ENCODE results near the gene CAVIN4. TPM values are rescaled to one million over a fixed set of nuclear protein-coding genes. Genes with fewer than 3 reads are reported as not detected.

CAVIN4 gene
- total and polyA plus RNA-seq, 2 experiments from 2014 or later: 0.65 to 1.7 TPM

DNA sequence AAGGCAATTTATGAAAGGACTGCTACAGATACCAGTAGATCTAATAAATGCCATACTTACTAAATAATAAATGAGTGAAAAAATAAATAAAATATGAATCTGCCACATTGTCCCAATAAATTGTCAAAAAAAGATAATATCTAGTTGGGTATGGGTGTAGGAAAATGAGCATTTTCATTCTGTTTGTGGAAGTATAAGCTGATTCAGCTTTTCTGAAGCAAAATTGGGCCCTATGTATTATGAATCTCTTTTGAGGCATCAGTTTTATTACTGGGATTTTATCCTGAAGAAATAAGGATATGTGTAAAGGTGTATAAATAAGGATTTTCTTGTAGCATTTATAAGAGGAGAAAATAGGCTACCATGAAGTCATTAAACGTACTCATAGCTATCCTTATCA is 46.1 kb downstream of the CAVIN4 start:
- H3K79me2 ChIP-seq (ENCODE audit: insufficient read depth): no peaks in the 10 kb centered on the region
- no peak for DNase-seq
- no peak overlapping the region for H3K4me3 ChIP-seq
- no peak overlapping the region for H3K27ac ChIP-seq
- H2AFZ ChIP-seq: no peak overlapping the region
- H4K20me1 ChIP-seq (ENCODE audit: insufficient read depth): no peaks in the 10 kb centered on the region
- WGBS, 2 experiments (ENCODE audit: low coverage in 1 of 2, low lambda C conversion rate in 2 of 2, missing lambda C conversion rate in 2 of 2): 25 to 52% methylated on average over 1 of the region's 1 CpG
- no peak for TF ChIP-seq EZH2phosphoT487 (IDR thresholded peaks at IDR 0.05; ENCODE audit: insufficient read depth, low read depth)
- TF ChIP-seq EZH2 (IDR thresholded peaks at IDR 0.05; ENCODE audit: insufficient read depth, poor library complexity, severe bottlenecking): no peak
- H3K4me2 ChIP-seq (ENCODE audit: unreplicated experiment): no peak overlapping the region
- H3F3A ChIP-seq (ENCODE audit: insufficient read depth): no peaks in the 10 kb centered on the region
- no peaks in the 10 kb centered on the region for H3K36me3 ChIP-seq (ENCODE audit: low read depth)
- no peak overlapping the region for H3K9ac ChIP-seq
- H3K9me3 ChIP-seq (ENCODE audit: low read depth): no peaks in the 10 kb centered on the region
- no peaks in the 10 kb centered on the region for H3K27me3 ChIP-seq (replicated peaks; ENCODE audit: insufficient read depth)
- no peaks in the 10 kb centered on the region for H3K4me1 ChIP-seq (ENCODE audit: insufficient read depth)
- no peaks in the 10 kb centered on the region for H3K9me2 ChIP-seq (ENCODE audit: insufficient read depth)
- in situ Hi-C loops (cut with MboI): no loop called here

DNA sequence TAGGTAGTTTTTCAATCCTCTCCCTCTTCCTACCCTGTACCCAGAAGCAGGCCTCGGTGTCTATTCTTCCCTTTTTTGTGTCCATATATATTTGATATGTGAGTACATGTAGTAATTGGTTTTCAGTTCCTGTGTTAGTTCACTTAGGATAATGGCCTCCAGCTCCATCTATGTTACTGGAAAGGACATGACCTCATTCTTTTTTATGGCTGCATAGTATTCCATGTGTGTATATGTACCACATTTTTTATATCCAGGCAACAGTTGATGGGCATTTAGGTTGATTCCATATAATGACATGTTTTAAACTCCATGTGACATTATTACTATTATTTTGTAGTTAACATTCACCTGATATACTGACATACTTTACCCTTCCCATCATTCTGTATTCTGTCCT is 49.1 kb downstream of the CAVIN4 start:
- in situ Hi-C loops (cut with MboI): no loop called here
- Histone ChIP-seq H4K20me1 (ENCODE audit: insufficient read depth) (no peaks in the 10 kb centered on the region), H3K9me3 (ENCODE audit: low read depth) (no peaks in the 10 kb centered on the region), H3K79me2 (ENCODE audit: insufficient read depth) (no peaks in the 10 kb centered on the region), H3K9ac (no peak overlapping the region), H3K27ac (no peak overlapping the region), H3K9me2 (ENCODE audit: insufficient read depth) (no peaks in the 10 kb centered on the region), H3K4me2 (ENCODE audit: unreplicated experiment) (no peak overlapping the region), H3F3A (ENCODE audit: insufficient read depth) (no peaks in the 10 kb centered on the region), H3K4me1 (ENCODE audit: insufficient read depth) (no peaks in the 10 kb centered on the region), H3K36me3 (ENCODE audit: low read depth) (no peaks in the 10 kb centered on the region), H3K4me3 (no peak overlapping the region), H2AFZ (no peak overlapping the region), H3K27me3 (replicated peaks; ENCODE audit: insufficient read depth) (no peaks in the 10 kb centered on the region)
- 67 to 73% methylated on average over 1 of the region's 1 CpG for WGBS, 2 experiments (ENCODE audit: low coverage in 1 of 2, low lambda C conversion rate in 2 of 2, missing lambda C conversion rate in 2 of 2)
- no peak for DNase-seq
- TF ChIP-seq EZH2 (IDR thresholded peaks at IDR 0.05; ENCODE audit: insufficient read depth, poor library complexity, severe bottlenecking) (no peak), EZH2phosphoT487 (IDR thresholded peaks at IDR 0.05; ENCODE audit: insufficient read depth, low read depth) (no peak)

DNA sequence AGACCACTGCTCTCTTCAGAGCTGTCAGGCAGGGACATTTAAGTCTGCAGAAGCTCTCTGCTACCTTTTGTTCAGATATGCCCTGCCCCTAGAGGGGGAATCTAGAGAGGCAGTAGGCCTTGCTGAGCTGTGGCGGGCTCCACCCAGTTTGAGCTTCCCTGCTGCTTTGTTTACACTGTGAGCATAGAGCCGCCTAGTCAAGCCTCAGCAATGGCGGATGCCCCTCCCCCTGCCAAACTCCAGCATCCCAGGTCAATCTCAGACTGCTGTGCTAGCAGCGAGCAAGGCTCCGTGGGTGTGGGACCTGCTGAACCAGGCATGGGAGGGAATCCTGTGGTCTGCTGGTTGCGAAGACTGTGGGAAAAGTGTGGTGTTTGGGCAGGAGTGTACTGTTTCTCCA is 59.9 kb downstream of the CAVIN4 start:
- H3K27me3 ChIP-seq (replicated peaks; ENCODE audit: insufficient read depth): no peaks in the 10 kb centered on the region
- H3F3A ChIP-seq (ENCODE audit: insufficient read depth): no peaks in the 10 kb centered on the region
- no peak overlapping the region for H3K4me3 ChIP-seq
- WGBS, 2 experiments (ENCODE audit: low coverage in 1 of 2, low lambda C conversion rate in 2 of 2, missing lambda C conversion rate in 2 of 2): 31 to 45% methylated on average over 6 of the region's 6 CpGs
- H3K36me3 ChIP-seq (ENCODE audit: low read depth): no peaks in the 10 kb centered on the region
- H3K9me3 ChIP-seq (ENCODE audit: low read depth): no peaks in the 10 kb centered on the region
- H3K4me2 ChIP-seq (ENCODE audit: unreplicated experiment): no peak overlapping the region
- H3K27ac ChIP-seq: no peak overlapping the region
- no peak for DNase-seq
- no peaks in the 10 kb centered on the region for H3K79me2 ChIP-seq (ENCODE audit: insufficient read depth)
- no peak overlapping the region for H3K9ac ChIP-seq
- no peak for TF ChIP-seq EZH2phosphoT487 (IDR thresholded peaks at IDR 0.05; ENCODE audit: insufficient read depth, low read depth)
- no peak for TF ChIP-seq EZH2 (IDR thresholded peaks at IDR 0.05; ENCODE audit: insufficient read depth, poor library complexity, severe bottlenecking)
- no peaks in the 10 kb centered on the region for H3K9me2 ChIP-seq (ENCODE audit: insufficient read depth)
- in situ Hi-C loops (cut with MboI): no loop called here
- H2AFZ ChIP-seq: no peak overlapping the region
- no peaks in the 10 kb centered on the region for H3K4me1 ChIP-seq (ENCODE audit: insufficient read depth)
- no peaks in the 10 kb centered on the region for H4K20me1 ChIP-seq (ENCODE audit: insufficient read depth)

Other genes with a start within 250 kb of the CAVIN4 start
- 28.3 and 30.9 TPM in 2 replicates for gene TEX10, start 225.1 kb upstream of the CAVIN4 start, total RNA-seq (2014; rRNA removed; shearing (Covaris generic))
- 19.6 and 20.9 TPM in 2 replicates for gene TEX10, start 225.1 kb upstream of the CAVIN4 start, polyA plus RNA-seq (2016; fragmentation: Nextera tagmentation; extraction: Ambion mirVana)
- 48.6 and 59.3 TPM in 2 replicates for gene MSANTD3, start 150.9 kb upstream of the CAVIN4 start, total RNA-seq (2014; rRNA removed; shearing (Covaris generic))
- 27.6 and 27.8 TPM in 2 replicates for gene MSANTD3, start 150.9 kb upstream of the CAVIN4 start, polyA plus RNA-seq (2016; fragmentation: Nextera tagmentation; extraction: Ambion mirVana)
- 0.43 and 4.4 TPM in 2 replicates for gene TMEFF1, start 104.9 kb upstream of the CAVIN4 start, total RNA-seq (2014; rRNA removed; shearing (Covaris generic))
- 0.34 and 0.68 TPM in 2 replicates for gene TMEFF1, start 104.9 kb upstream of the CAVIN4 start, polyA plus RNA-seq (2016; fragmentation: Nextera tagmentation; extraction: Ambion mirVana)

Data from GM23248 (cell line).